GM19351 (cell line): ENCODE data around the gene POMT2.
A peak's percentile ranks its signal among the peaks of the same experiment; 100 is the strongest.
"Not testable (repeated sequence)": the region's sequence is repeated elsewhere in the genome, so short reads cannot be mapped to it uniquely, and the experiment has no call there.

Experiments used
- ATAC-seq: cut with Tn5 transposase; IDR thresholded peaks from one replicate; pipeline ENCODE4 v1.9.1; 2021; ENCODE audit warnings: mild to moderate bottlenecking, moderate library complexity; ENCODE audit not compliant: unreplicated experiment

The POMT2 gene

DNA sequence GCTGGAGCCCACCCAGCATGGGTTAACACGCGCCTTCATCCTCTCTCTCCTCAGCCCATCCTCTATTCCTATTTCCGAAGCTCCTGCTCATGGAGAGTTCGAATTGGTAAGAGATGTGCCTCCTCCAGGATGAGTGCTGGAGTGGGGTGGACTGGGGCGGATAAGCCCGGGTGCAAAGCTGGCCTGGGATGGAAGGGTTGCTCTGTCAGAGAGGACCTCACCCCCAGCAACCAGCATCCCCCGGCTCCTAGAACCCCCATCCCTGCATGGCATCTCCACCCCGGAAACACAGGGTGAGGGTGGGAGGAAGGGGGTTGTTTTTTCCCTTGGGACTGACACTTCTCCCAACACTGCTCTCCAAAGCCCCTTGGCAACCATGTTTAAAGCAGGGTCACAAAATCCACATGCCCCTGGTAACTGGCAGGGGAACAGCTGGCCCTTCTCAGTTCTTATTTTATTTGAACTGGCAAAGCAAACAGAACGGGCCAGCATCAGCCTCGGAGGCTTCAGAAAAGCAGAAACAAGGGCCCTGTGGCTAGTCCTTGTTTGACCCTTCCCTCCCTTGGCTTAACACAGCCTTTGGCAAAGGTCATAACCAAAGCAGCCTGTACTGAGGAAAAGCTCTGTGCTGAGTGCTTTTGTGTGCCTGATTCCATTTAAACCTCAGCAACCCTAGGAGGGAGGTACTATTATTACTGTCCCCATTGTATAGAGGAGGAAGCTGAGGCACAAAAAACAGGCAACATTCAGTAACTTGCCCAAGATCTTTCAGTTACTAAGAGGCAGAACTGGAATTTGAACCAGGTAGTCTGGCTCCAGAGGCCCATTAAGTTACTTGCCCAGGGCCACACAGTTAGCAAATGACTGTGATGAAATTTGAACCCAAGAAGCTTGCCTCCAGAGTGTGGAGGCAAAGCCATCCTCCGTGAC lies 4.4 kb upstream of the POMT2 start:
- no peak for ATAC-seq

DNA sequence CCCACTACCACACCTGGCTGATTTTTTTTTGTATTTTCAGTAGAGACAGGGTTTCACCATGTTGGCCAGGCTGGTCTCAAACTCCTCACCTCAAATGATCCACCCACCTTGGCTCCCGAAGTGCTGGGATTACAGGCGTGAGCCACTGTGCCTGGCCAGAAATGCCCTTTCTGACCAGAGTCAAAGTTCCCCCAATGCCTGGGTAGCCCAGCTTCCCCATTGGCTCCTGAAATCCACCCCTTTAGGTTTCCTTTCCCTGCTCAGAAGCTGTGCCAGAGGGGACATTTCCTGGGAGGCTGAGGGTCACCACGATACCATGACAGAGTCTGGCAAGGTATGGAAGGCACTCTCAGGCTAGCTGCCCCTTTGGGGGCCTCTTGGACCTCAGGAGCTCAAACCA lies 3.6 kb upstream of the POMT2 start:
- no peak for ATAC-seq

DNA sequence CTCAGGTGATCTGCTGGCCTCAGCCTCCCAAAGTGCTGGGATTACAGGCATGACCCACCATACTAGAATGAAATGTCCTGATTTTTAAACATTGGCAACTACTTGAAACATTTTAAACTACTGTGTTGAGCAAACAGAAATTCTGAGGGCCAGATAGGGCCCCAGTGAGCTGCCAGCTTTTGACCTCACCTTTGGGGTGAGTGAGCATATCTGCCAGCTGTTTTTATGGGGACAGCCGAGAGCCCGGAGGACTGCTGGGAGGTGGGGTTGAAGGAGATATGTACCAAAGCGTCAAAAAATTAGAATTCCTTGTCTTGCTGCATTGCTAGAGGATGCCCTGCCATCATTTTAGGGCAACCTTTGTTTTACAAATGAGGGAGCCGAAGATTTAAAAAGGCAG lies 2.9 kb upstream of the POMT2 start:
- ATAC-seq = no peak

- no peak for ATAC-seq
These were observed 2.3 kb upstream of the POMT2 start for GRCh38 chr14:77322951-77323350.

GRCh38 chr14:77322250-77322902 lies 1.7 kb upstream of the POMT2 start:
- ATAC-seq = no peak

- ATAC-seq = no peak
These were observed 1.3 kb downstream of the POMT2 start for GRCh38 chr14:77319422-77319821.

- ATAC-seq = not testable (repeated sequence)
These were observed 1.9 kb downstream of the POMT2 start for GRCh38 chr14:77318756-77319155.

DNA sequence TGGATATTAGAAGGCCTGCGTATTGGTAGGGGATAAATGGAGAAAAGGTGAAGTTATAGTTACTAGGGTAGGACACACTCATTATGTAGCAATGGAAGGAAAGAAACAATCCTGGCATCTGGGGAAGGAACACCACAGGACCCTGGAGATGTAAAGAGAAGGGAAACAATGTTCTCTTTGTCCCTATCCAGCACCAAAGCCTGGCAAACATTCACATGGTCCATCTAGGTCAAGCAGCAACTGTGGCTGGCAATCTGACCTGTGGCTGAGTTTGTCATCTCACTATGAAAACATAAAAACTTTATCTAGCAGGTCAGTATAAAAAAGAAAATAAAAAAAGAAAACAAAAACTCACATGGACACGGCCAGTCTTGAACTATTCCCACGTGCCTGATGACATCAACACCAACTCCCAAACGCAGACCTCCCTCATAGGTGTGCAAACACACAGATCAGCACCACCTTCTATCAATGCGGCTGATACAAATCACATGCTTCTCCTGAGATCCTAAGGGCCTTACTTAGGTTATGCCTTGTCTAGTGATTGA lies 2.6 kb downstream of the POMT2 start:
- no peak for ATAC-seq

DNA sequence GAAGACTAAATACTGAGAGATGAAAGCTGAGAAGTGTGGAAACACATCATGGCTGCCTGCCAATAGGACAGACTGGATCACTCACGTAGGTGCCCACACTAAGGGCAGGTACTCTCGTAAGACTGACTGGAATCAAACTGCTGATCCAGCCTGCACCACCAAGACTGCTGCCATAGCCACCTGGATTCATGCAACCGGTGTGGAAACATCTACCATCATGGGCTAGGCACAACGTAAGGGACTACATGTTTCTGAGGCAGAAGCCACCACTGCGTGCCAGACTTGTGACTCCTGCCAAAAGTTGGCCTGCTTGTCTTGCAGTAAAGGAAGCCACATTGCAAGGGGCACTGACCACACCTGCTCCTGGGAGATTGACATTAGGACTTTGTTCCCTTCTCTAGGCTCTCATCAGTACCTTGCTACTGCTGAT lies 3.8 kb downstream of the POMT2 start:
- no peak for ATAC-seq

DNA sequence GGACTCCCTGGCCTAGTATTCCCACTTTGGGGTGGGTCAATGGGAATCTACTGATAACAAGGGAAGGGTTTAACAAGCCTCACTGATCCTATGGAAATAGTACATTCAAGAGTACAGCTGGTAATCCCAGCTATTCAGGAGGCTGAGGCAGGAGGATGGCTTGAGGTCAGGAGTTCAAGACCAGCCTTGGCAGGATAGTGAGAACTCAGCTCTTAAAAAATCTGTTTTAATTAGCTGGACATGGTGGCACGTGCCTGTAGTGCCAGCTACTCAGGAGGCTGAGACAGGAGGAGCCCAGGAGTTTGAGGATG lies 4.5 kb downstream of the POMT2 start:
- ATAC-seq = no peak

GRCh38 chr14:77314539-77315457 lies 5.9 kb downstream of the POMT2 start:
- no peak for ATAC-seq

DNA sequence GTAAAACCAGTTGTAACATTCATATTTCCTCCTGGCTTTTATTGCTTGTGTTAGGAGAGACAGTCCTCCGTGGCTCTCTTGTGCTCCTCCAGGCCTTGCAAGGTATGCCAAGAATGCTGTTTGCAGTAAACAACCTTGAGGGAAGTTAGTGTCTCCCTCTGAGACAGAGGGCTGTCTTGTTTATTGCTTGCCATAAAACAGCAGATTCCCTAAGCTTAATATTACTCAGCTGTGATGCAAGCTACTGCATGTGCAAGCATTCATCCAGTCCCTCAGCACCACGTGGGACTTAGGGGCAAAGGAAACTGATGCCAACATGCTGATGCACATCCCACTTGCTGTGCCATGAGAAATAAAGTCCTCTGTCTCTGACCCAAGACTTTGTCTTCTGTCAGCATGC lies 6.6 kb downstream of the POMT2 start:
- ATAC-seq = no peak

- ATAC-seq = no peak
These were observed 7.3 kb downstream of the POMT2 start for GRCh38 chr14:77313371-77313770.

GRCh38 chr14:77311217-77311616 lies 9.5 kb downstream of the POMT2 start:
- no peak for ATAC-seq

DNA sequence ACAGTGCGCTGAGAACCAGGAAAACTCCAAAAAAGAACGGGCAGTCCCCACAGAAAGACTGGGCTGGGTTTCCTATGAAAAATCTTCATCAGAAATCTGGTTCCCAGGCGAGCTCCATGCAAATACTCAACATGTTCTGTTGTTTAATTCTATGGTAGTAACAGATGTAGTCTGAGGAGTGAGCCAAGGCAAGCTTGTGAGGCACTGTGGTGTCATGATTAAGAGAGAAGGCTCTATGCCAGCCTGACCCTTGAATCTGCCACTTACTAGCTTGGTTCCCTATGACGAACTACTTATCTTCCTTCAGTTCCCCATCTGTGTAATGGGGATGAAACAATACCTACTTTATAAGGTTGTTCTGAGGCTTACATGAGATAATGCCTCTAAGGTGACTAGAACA lies 10.7 kb downstream of the POMT2 start:
- no peak for ATAC-seq

GRCh38 chr14:77309131-77309530 lies 11.6 kb downstream of the POMT2 start:
- no peak for ATAC-seq

DNA sequence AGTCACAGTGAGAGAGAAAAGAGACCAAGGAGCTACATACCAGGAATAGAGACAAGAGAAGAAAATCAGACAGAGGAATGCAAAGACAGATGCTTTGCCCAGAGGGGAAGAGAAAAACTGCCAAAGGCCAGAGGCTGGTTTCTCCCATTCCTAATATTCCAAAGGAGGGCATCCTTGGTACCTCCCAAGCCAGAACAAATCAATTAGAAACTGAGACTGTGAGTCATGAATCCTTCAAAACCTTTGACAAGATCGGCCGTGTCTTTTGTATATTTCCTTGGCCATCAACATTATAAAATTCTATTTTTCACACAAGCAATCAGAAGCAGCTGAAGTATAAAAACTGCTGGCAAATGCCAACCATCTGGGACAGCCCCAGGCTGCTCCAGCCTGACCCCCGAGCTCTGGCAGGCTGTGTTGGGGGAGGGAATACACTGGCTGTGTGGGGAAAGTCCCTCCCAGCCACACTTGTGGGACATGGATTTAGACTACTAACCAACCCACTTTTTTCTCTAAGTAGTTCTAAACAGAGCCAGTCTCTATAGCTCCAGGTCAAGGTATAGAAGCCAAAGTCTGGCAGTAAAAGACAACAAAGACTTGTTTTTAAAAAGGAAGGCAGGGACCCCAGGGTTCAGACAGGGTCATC lies 13.7 kb downstream of the POMT2 start:
- ATAC-seq = no peak

- ATAC-seq = no peak
These were observed 14.3 kb downstream of the POMT2 start for GRCh38 chr14:77306416-77306815.

- no peak for ATAC-seq
These were observed 15.0 kb downstream of the POMT2 start for GRCh38 chr14:77305696-77306095.

DNA sequence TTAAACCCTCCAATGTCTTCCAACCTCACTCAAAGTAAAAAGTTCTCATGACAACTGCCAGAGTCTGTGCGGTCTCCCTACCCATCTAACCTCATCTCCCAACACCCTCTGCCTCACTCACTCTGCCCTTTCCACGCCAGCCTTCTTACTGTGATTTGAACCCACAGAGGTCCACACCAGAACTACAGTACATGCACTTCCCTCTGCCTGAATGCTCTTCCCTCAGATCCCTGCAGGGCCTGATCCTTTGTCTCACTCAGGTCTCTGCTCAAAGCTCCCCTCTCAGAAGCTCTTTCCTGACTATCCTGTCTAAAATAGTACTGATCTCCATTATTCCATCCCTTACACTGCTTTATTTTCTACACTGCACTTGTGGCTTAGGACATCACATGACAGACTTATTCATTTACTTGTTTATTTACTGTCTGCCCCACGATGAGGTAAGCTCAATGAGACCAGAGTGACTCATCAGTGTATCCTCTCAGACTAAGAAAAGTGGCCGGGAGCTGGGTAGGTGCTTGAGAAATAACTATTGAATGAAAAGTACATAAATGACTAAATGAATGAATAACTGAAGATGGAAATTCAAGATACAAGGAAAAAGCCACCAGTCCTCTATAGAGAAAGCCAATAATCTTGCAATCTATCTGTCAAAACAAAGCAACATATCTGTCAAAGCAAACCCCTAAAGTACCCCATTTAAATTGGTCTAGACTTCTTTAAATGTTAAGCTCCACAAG lies 17.1 kb downstream of the POMT2 start:
- peak; percentile 56 for ATAC-seq
